ENCODE measurements around the gene ZMIZ2. TPM values are rescaled to one million over a fixed set of nuclear protein-coding genes. Genes with fewer than 3 reads are reported as not detected.

Gene ZMIZ2
- total and polyA plus RNA-seq, 2 of the 8 experiments (the other 6 are each of a cell fraction or from before 2014, with no cell fraction given), result 24.4 to 66.4 TPM

DNA sequence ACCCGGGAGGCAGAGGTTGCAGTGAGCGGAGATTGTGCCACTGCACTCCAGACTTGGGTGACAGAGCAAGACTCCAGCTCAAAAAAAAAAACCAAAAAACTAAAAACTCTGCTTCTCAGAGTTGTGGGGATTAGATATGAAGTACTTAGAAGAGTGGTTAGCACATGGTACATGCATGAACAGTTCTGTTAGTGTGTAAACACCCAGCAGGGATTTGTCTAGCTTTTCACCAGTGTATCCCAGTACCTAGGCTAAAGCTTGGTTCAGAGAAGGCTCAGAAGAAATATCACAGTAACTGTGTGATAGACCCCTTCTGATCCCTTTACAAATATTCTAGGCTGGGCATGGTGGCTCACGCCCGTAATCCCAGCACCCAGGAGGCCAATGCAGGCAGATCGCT, 57.3 kb downstream of the ZMIZ2 start:
- H3K23ac ChIP-seq (ENCODE audit: insufficient read length), result no peak overlapping the region
- H2BK12ac ChIP-seq (ENCODE audit: low read depth, low read length), result no peak overlapping the region
- no peak overlapping the region for H3K14ac ChIP-seq (ENCODE audit: insufficient read length)
- peaks cover 0 to 3% of the 10 kb centered on the region in 2 experiments; a peak in 1 of 4 replicates for H3K79me2 ChIP-seq (ENCODE audit: control insufficient read depth in 1 of 2, insufficient read depth in 2 of 2, low read length in 2 of 2)
- no peaks in the 10 kb centered on the region for H3K27me3 ChIP-seq (replicated peaks in 1 of 4; ENCODE audit: control insufficient read depth in 3 of 4, extremely low read depth in 1 of 4, insufficient read depth in 3 of 4, low read length in 3 of 4)
- peaks cover 15 to 43% (median 22%) of the 10 kb centered on the region in 4 experiments for H3K36me3 ChIP-seq (ENCODE audit: control insufficient read depth in 2 of 4, insufficient read depth in 4 of 4, low read length in 3 of 4)
- H3K4me1 ChIP-seq (replicated peaks in 1 of 4; ENCODE audit: control insufficient read depth in 3 of 4, insufficient read depth in 4 of 4, low read length in 3 of 4), result no peaks in the 10 kb centered on the region
- H4K5ac ChIP-seq (ENCODE audit: insufficient read length, low read depth, low read length), result no peak overlapping the region
- no peak overlapping the region for H3K4me2 ChIP-seq (ENCODE audit: insufficient read depth in 1 of 2, low read depth in 2 of 2, low read length in 2 of 2)
- H3K4me3 ChIP-seq (ENCODE audit: extremely low read depth in 1 of 4, insufficient read depth in 2 of 4, low read depth in 3 of 4, low read length in 4 of 4), result no peak overlapping the region
- H2AFZ ChIP-seq (ENCODE audit: low read length), result no peak overlapping the region
- WGBS, 2 experiments (ENCODE audit: extremely low coverage in 1 of 2, insufficient coverage in 1 of 2, insufficient read length in 1 of 2, insufficient replicate concordance in 2 of 2, low coverage in 1 of 2, low lambda C conversion rate in 2 of 2, missing lambda C conversion rate in 1 of 2), result 85% methylated on average over 5 of the region's 5 CpGs; no CpG with 5 or more reads in 1 of the 2 experiments
- no peaks in the 10 kb centered on the region for H3K9me3 ChIP-seq (ENCODE audit: insufficient read depth in 2 of 2, low read depth in 1 of 2, low read length in 1 of 2)
- no peak overlapping the region for H3K4ac ChIP-seq (replicated peaks; ENCODE audit: insufficient read length, low read depth, low read length)
- H2BK120ac ChIP-seq (replicated peaks; ENCODE audit: low read depth, low read length), result no peak overlapping the region
- no peak for DNase-seq (ENCODE audit: low read depth in 1 of 2, low spot score in 2 of 2)
- no peak overlapping the region for H4K91ac ChIP-seq (replicated peaks; ENCODE audit: insufficient read length, low read length)
- H3K23me2 ChIP-seq (ENCODE audit: low read depth, low read length), result no peaks in the 10 kb centered on the region
- H4K20me1 ChIP-seq (replicated peaks in 1 of 2; ENCODE audit: control insufficient read depth in 1 of 2, insufficient read depth in 2 of 2, low read length in 2 of 2), result peaks cover 6 to 8% of the 10 kb centered on the region in 2 experiments
- H3K27ac ChIP-seq (ENCODE audit: low read depth, low read length), result no peak overlapping the region
- H3K79me1 ChIP-seq (ENCODE audit: low read depth, low read length), result no peaks in the 10 kb centered on the region
- POLR2A ChIA-PET (ENCODE audit: partially characterized antibody), result interaction anchor here (0.8 to 5.5 kb wide), 13 partner anchors 9 to 306 kb away, joined by 3 to 35 read pairs (median 4); partner anchors contain the start of genes H2AZ2, PPIA and TBRG4
- CTCF ChIA-PET (ENCODE audit: partially characterized antibody), result interaction anchor here (0.6 to 1.3 kb wide), 2 partner anchors 155 to 328 kb away, joined by 3 to 5 read pairs; no protein-coding TSS in a partner anchor
- no peak overlapping the region for H2BK15ac ChIP-seq (ENCODE audit: low read length)
- H2BK20ac ChIP-seq (ENCODE audit: low read length), result no peak overlapping the region
- TF ChIP-seq JUN (IDR thresholded peaks at IDR 0.05; ENCODE audit: low read depth, low read length) (no peak), PHF8 (conservative IDR thresholded peaks at IDR 0.05; ENCODE audit: low read depth, low read length) (no peak), TEAD4 (IDR thresholded peaks at IDR 0.05; ENCODE audit: low read depth, low read length) (no peak), NRF1 (IDR thresholded peaks at IDR 0.05; ENCODE audit: low read depth, low read length) (no peak)
- H2BK5ac ChIP-seq (ENCODE audit: low read depth, low read length), result no peak overlapping the region
- no peak overlapping the region for H3K9ac ChIP-seq (replicated peaks in 1 of 4; ENCODE audit: extremely low read depth in 1 of 4, low read depth in 3 of 4, low read length in 3 of 4)
- no peak overlapping the region for H3K18ac ChIP-seq (ENCODE audit: extremely low read depth, low read length)
- FAIRE-seq, result no peak
- H4K8ac ChIP-seq (ENCODE audit: extremely low read depth, insufficient read depth, low read length), result no peak overlapping the region
- H2AK5ac ChIP-seq (ENCODE audit: low read depth, low read length), result no peak overlapping the region
- H3K56ac ChIP-seq (replicated peaks; ENCODE audit: insufficient read length, low read depth, low read length), result no peak overlapping the region

All from H1 (cell line).